ENCODE data around the gene HOXC5. TPM values are rescaled to one million over a fixed set of nuclear protein-coding genes. Genes with fewer than 3 reads are reported as not detected.

The HOXC5 gene
- total RNA-seq, 1 donor from 2014 or later = 3.8 TPM

- Mint-ChIP-seq H3K27me3 (ENCODE audit: low read depth) (peaks cover 100% of the 10 kb centered on the region), H3K27ac (ENCODE audit: unreplicated experiment) (no peak overlapping the region), H3K4me1 (peaks cover 8% of the 10 kb centered on the region), H3K9me3 (no peaks in the 10 kb centered on the region), H3K36me3 (ENCODE audit: low read depth) (peaks cover 3% of the 10 kb centered on the region), H3K4me3 (peak overlapping the region; percentile 17)
- TF ChIP-seq CTCF (conservative IDR thresholded peaks at IDR 0.05) = no peak
- no peak for DNase-seq (ENCODE audit: low read depth, low spot score)
These were observed 46.7 kb upstream of the HOXC5 start for GRCh38 chr12:53985994-53986685.

- no peak overlapping the region for H3K27ac Mint-ChIP-seq (ENCODE audit: unreplicated experiment)
- H3K4me3 Mint-ChIP-seq = peak overlapping the region; percentile 54
- DNase-seq (ENCODE audit: low read depth, low spot score) = no peak
- H3K36me3 Mint-ChIP-seq (ENCODE audit: low read depth) = peaks cover 3% of the 10 kb centered on the region
- peaks cover 100% of the 10 kb centered on the region for H3K27me3 Mint-ChIP-seq (ENCODE audit: low read depth)
- H3K9me3 Mint-ChIP-seq = no peaks in the 10 kb centered on the region
- TF ChIP-seq CTCF (conservative IDR thresholded peaks at IDR 0.05) = no peak
- H3K4me1 Mint-ChIP-seq = peaks cover 8% of the 10 kb centered on the region
These were observed 46.0 kb upstream of the HOXC5 start for GRCh38 chr12:53986686-53987483.

GRCh38 chr12:53987787-53988230, 45.0 kb upstream of the HOXC5 start:
- DNase-seq (ENCODE audit: low read depth, low spot score) = no peak
- Mint-ChIP-seq H3K9me3 (no peaks in the 10 kb centered on the region), H3K27me3 (ENCODE audit: low read depth) (peaks cover 100% of the 10 kb centered on the region), H3K27ac (ENCODE audit: unreplicated experiment) (no peak overlapping the region), H3K4me1 (peaks cover 8% of the 10 kb centered on the region), H3K4me3 (peak overlapping the region; percentile 13), H3K36me3 (ENCODE audit: low read depth) (peaks cover 3% of the 10 kb centered on the region)
- TF ChIP-seq CTCF (conservative IDR thresholded peaks at IDR 0.05) = no peak

GRCh38 chr12:53988541-53989226, 44.2 kb upstream of the HOXC5 start:
- no peak for TF ChIP-seq CTCF (conservative IDR thresholded peaks at IDR 0.05)
- Mint-ChIP-seq H3K4me1 (peaks cover 8% of the 10 kb centered on the region), H3K27me3 (ENCODE audit: low read depth) (peaks cover 100% of the 10 kb centered on the region), H3K9me3 (no peaks in the 10 kb centered on the region), H3K27ac (ENCODE audit: unreplicated experiment) (no peak overlapping the region), H3K4me3 (peak overlapping the region; percentile 69), H3K36me3 (ENCODE audit: low read depth) (no peaks in the 10 kb centered on the region)
- DNase-seq (ENCODE audit: low read depth, low spot score) = no peak

GRCh38 chr12:53989227-53990113, 43.4 kb upstream of the HOXC5 start:
- no peak for DNase-seq (ENCODE audit: low read depth, low spot score)
- Mint-ChIP-seq H3K36me3 (ENCODE audit: low read depth) (no peaks in the 10 kb centered on the region), H3K4me3 (peak overlapping the region; percentile 69), H3K9me3 (no peaks in the 10 kb centered on the region), H3K27me3 (ENCODE audit: low read depth) (peaks cover 100% of the 10 kb centered on the region), H3K27ac (ENCODE audit: unreplicated experiment) (no peak overlapping the region), H3K4me1 (peaks cover 8% of the 10 kb centered on the region)
- peak; percentile 65 for TF ChIP-seq CTCF (conservative IDR thresholded peaks at IDR 0.05)
